GM12892 (cell line): ENCODE measurements around the gene WSCD1.

Experiments used
- POLR2A ChIP-seq: IDR thresholded peaks from 2 replicates; pipeline ENCODE4 v1.6.1; 2011; ENCODE audit warnings: low read depth, low read length, control low read depth
- POLR2AphosphoS5 ChIP-seq: IDR thresholded peaks from 2 replicates; pipeline ENCODE4 v1.6.1; 2011; ENCODE audit warnings: low read depth, low read length, control low read depth
- TAF1 ChIP-seq: IDR thresholded peaks from 2 replicates; pipeline ENCODE4 v1.6.1; 2011; ENCODE audit warnings: low read depth, mild to moderate bottlenecking, control low read depth, low read length, borderline replicate concordance

DNA sequence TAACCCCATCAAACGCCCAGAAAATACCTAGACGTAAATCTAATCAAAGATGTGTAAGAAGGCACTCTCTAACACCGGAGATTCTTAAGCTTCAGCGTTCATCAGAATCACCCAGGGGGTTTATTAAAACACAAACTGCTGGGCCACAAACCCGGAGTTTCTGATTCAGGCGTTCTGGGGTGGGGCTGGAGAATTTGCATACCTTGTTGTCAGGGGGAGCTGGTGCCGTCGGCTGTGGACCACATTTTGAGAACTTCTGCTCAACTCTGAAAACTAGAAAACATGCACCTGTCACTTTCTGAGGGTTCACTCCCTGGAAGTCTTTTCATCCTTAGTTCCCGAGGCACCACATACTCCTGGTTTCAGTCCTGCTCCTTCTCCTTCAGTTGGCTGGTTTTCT is 48.6 kb upstream of the WSCD1 start:
- no peak for TF ChIP-seq POLR2A
- TF ChIP-seq TAF1, result no peak
- TF ChIP-seq POLR2AphosphoS5, result no peak
